Measurements from ENCODE around the gene SEPTIN5.
"Not testable (repeated sequence)": the region's sequence is repeated elsewhere in the genome, so short reads cannot be mapped to it uniquely, and the experiment has no call there.

Gene SEPTIN5

GRCh38 chr22:19674129-19674928 is 40.0 kb upstream of the SEPTIN5 start:
- Histone ChIP-seq H3K36me3 (ENCODE audit: control insufficient read depth, insufficient read depth, low read length) (no peaks in the 10 kb centered on the region), H3K9ac (ENCODE audit: low read length) (no peak overlapping the region), H3K4me1 (ENCODE audit: control insufficient read depth, insufficient read depth, low read length) (no peaks in the 10 kb centered on the region), H3K4me3 (ENCODE audit: low read length) (no peak overlapping the region), H3K27me3 (ENCODE audit: control insufficient read depth, insufficient read depth, low read length) (no peaks in the 10 kb centered on the region), H3K9me3 (ENCODE audit: control insufficient read depth, low read length) (no peaks in the 10 kb centered on the region)

DNA sequence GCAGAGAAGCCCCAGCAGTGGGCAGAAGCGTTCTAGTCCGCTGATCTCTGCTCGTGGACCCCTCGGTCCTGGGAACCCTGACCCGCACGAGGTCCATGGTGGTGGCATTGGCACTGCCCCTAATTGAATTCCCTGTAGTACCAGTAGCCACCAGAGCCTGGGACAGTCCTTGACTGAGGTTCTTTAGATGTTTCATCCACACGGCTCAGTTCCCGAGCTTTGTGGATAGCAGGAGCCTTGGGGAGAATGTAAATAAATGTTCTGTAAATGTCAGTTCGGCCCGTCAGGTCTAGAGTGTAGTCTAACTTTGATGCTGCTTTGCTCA is 39.4 kb upstream of the SEPTIN5 start:
- H3K9ac ChIP-seq (ENCODE audit: low read length) = no peak overlapping the region
- H3K4me3 ChIP-seq (ENCODE audit: low read length) = no peak overlapping the region
- H3K9me3 ChIP-seq (ENCODE audit: control insufficient read depth, low read length) = no peaks in the 10 kb centered on the region
- peaks cover under 1% of the 10 kb centered on the region for H3K27me3 ChIP-seq (ENCODE audit: control insufficient read depth, insufficient read depth, low read length)
- no peaks in the 10 kb centered on the region for H3K4me1 ChIP-seq (ENCODE audit: control insufficient read depth, insufficient read depth, low read length)
- H3K36me3 ChIP-seq (ENCODE audit: control insufficient read depth, insufficient read depth, low read length) = no peaks in the 10 kb centered on the region

GRCh38 chr22:19675428-19675827 is 38.9 kb upstream of the SEPTIN5 start:
- Histone ChIP-seq H3K27me3 (ENCODE audit: control insufficient read depth, insufficient read depth, low read length) (peaks cover 6% of the 10 kb centered on the region), H3K4me3 (ENCODE audit: low read length) (no peak overlapping the region), H3K36me3 (ENCODE audit: control insufficient read depth, insufficient read depth, low read length) (no peaks in the 10 kb centered on the region), H3K4me1 (ENCODE audit: control insufficient read depth, insufficient read depth, low read length) (no peaks in the 10 kb centered on the region), H3K9me3 (ENCODE audit: control insufficient read depth, low read length) (no peaks in the 10 kb centered on the region), H3K9ac (ENCODE audit: low read length) (no peak overlapping the region)

DNA sequence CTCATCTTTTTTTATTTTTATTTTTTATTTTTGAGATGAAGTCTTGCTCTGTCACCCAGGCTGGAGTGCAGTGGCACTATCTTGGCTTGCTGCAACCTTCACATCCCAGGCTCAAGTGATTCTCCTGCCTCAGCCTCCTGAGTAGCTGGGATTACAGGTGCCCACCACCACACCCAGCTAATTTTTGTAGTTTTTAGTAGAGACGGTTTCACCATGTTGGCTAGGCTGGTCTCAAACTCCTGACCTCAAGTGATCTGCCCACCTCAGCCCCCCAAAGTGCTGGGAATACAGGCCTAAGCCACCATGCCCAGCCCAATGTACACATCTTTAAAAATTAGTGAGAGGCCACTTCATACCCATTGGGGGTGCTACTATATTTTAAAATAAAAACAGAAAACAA is 37.9 kb upstream of the SEPTIN5 start:
- H3K9ac ChIP-seq (ENCODE audit: low read length); H3K4me1 ChIP-seq (ENCODE audit: control insufficient read depth, insufficient read depth, low read length); H3K27me3 ChIP-seq (ENCODE audit: control insufficient read depth, insufficient read depth, low read length); H3K36me3 ChIP-seq (ENCODE audit: control insufficient read depth, insufficient read depth, low read length); H3K9me3 ChIP-seq (ENCODE audit: control insufficient read depth, low read length); H3K4me3 ChIP-seq (ENCODE audit: low read length): not testable (repeated sequence)

GRCh38 chr22:19678949-19679521 is 35.3 kb upstream of the SEPTIN5 start:
- H3K4me1 ChIP-seq (ENCODE audit: control insufficient read depth, insufficient read depth, low read length) = no peaks in the 10 kb centered on the region
- no peak overlapping the region for H3K4me3 ChIP-seq (ENCODE audit: low read length)
- no peaks in the 10 kb centered on the region for H3K9me3 ChIP-seq (ENCODE audit: control insufficient read depth, low read length)
- H3K27me3 ChIP-seq (ENCODE audit: control insufficient read depth, insufficient read depth, low read length) = peaks cover 10% of the 10 kb centered on the region
- no peak overlapping the region for H3K9ac ChIP-seq (ENCODE audit: low read length)
- H3K36me3 ChIP-seq (ENCODE audit: control insufficient read depth, insufficient read depth, low read length) = no peaks in the 10 kb centered on the region

- Histone ChIP-seq H3K9ac (ENCODE audit: low read length) (no peak overlapping the region), H3K27me3 (ENCODE audit: control insufficient read depth, insufficient read depth, low read length) (peaks cover 10% of the 10 kb centered on the region)
Observed at GRCh38 chr22:19679522-19680101, 34.7 kb upstream of the SEPTIN5 start.

DNA sequence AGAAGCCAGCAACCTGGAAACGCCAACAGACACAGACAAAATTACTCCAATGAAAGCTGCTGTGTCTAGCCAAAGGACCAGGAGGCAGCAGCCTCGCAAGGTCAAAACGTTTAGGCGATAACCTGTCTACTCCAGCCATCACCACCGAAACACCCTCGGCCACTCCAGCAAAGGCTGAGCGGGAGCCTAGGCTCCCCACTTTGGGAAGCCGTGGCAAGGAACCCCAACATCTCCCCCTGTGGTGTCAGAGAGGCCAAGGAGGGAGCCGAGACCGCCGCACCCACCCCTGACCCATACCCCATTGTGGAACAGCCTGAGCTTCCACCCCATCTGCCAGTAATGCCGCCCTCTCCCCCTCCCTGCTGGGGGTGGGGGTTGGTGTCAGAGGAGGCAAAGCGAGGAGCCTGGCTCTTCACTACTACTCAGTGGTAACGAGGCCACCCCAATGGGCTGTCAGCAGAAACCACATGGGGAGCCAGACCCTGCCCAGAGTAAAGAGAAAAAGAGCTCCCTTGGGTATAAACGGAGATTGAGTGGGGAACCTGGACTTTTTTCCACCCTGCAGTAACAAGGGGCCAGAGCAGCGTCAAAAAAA is 33.9 kb upstream of the SEPTIN5 start:
- H3K9ac ChIP-seq (ENCODE audit: low read length) = no peak overlapping the region
- H3K9me3 ChIP-seq (ENCODE audit: control insufficient read depth, low read length) = no peaks in the 10 kb centered on the region
- no peaks in the 10 kb centered on the region for H3K4me1 ChIP-seq (ENCODE audit: control insufficient read depth, insufficient read depth, low read length)
- no peak overlapping the region for H3K4me3 ChIP-seq (ENCODE audit: low read length)
- H3K36me3 ChIP-seq (ENCODE audit: control insufficient read depth, insufficient read depth, low read length) = no peaks in the 10 kb centered on the region
- peaks cover 10% of the 10 kb centered on the region for H3K27me3 ChIP-seq (ENCODE audit: control insufficient read depth, insufficient read depth, low read length)

More at GRCh38 chr22:19679522-19680101, 34.7 kb upstream of the SEPTIN5 start:
- H3K4me1 ChIP-seq (ENCODE audit: control insufficient read depth, insufficient read depth, low read length) = no peaks in the 10 kb centered on the region
- no peaks in the 10 kb centered on the region for H3K36me3 ChIP-seq (ENCODE audit: control insufficient read depth, insufficient read depth, low read length)
- no peaks in the 10 kb centered on the region for H3K9me3 ChIP-seq (ENCODE audit: control insufficient read depth, low read length)
- no peak overlapping the region for H3K4me3 ChIP-seq (ENCODE audit: low read length)

DNA sequence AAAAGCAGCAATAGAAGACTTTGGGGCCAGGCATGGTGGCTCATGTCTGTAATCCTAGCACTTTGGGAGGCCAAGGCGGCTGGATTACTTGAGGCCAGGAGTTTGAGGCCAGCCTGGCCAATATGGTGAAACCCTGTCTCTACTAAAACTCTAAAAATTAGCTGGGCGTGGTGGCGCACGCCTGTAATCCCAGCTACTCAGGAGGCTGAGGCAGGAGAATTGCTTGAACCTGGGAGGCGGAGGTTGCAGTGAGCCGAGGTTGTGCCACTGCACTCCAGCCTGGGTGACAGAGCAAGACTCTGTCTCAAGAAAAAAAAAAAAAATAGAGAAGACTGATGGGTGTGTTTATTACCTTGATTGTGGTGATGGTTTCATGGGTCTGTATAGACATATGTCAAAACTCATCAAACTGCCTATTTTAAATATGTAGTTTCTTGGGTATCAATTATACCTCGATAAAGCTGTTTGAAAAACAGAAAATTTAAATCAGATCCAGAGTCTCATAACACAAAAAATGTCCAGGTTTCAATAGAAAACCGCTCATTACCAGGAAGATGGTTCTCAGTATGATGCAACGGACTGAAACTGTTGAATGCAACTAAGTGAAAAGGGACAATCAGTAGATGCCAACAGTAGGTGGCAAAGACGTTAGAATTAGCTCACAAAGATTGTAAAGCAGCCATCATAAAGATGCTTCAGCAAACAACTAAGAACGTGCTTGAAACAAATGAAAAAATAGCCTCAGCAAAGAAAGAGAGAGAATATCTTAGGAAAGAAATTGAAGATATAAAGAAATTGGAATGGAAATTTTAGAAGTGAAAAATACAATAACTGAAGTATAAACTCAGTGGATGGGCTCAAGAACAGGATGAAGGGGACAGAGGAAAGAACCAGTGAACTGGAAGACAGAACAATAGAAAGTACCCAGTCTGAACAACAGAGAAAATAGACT is 33.1 kb upstream of the SEPTIN5 start:
- no peaks in the 10 kb centered on the region for H3K9me3 ChIP-seq (ENCODE audit: control insufficient read depth, low read length)
- H3K9ac ChIP-seq (ENCODE audit: low read length) = no peak overlapping the region
- no peak overlapping the region for H3K4me3 ChIP-seq (ENCODE audit: low read length)
- no peaks in the 10 kb centered on the region for H3K36me3 ChIP-seq (ENCODE audit: control insufficient read depth, insufficient read depth, low read length)
- no peaks in the 10 kb centered on the region for H3K4me1 ChIP-seq (ENCODE audit: control insufficient read depth, insufficient read depth, low read length)
- peaks cover 10% of the 10 kb centered on the region for H3K27me3 ChIP-seq (ENCODE audit: control insufficient read depth, insufficient read depth, low read length)

DNA sequence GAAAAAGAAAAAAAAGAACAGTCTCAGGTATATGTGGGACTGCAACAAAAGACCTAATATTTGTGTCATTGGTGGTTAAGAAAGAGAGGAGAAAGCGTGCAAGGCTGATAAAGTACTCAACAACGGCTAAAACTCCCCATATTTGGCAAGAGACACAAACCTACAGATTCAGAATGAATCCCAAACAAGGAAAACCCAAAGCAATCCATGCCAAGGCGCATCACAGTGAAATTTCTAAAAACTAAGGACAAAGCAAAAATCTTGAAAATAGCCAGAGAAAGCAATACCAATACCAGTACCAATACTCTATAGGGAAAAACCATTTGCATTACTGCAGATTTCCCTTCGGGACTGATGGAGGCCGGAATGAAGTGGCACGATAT is 32.4 kb upstream of the SEPTIN5 start:
- Histone ChIP-seq H3K4me3 (ENCODE audit: low read length) (no peak overlapping the region), H3K36me3 (ENCODE audit: control insufficient read depth, insufficient read depth, low read length) (no peaks in the 10 kb centered on the region), H3K4me1 (ENCODE audit: control insufficient read depth, insufficient read depth, low read length) (no peaks in the 10 kb centered on the region), H3K9ac (ENCODE audit: low read length) (no peak overlapping the region), H3K27me3 (ENCODE audit: control insufficient read depth, insufficient read depth, low read length) (peaks cover 10% of the 10 kb centered on the region), H3K9me3 (ENCODE audit: control insufficient read depth, low read length) (no peaks in the 10 kb centered on the region)

DNA sequence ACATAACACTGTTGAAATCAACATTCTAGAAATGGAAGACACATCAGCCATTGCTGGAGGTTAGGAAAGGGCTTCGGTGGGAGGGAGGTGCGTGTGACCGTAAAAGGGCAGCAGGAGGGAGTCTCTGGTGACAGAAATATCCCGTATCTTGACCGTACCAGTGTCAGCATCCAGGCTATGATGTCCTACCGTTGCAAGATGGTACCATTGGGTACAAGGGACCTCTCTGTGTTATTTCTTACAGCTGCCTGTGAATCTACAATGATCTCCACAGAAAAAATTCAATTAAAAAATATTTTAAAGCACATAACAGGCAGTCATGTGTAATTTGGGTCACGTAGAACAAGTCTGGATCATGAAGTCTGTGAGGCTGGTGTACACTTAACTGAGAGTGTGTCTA is 27.4 kb upstream of the SEPTIN5 start:
- no peak overlapping the region for H3K9ac ChIP-seq (ENCODE audit: low read length)

GRCh38 chr22:19687561-19688300 is 26.6 kb upstream of the SEPTIN5 start:
- no peaks in the 10 kb centered on the region for H3K9me3 ChIP-seq (ENCODE audit: control insufficient read depth, low read length)
- H3K4me1 ChIP-seq (ENCODE audit: control insufficient read depth, insufficient read depth, low read length) = no peaks in the 10 kb centered on the region
- H3K27me3 ChIP-seq (ENCODE audit: control insufficient read depth, insufficient read depth, low read length) = peaks cover 17% of the 10 kb centered on the region
- no peak overlapping the region for H3K9ac ChIP-seq (ENCODE audit: low read length)
- no peak overlapping the region for H3K4me3 ChIP-seq (ENCODE audit: low read length)
- H3K36me3 ChIP-seq (ENCODE audit: control insufficient read depth, insufficient read depth, low read length) = no peaks in the 10 kb centered on the region

More for the DNA sequence above, 27.4 kb upstream of the SEPTIN5 start:
- no peaks in the 10 kb centered on the region for H3K36me3 ChIP-seq (ENCODE audit: control insufficient read depth, insufficient read depth, low read length)
- H3K4me1 ChIP-seq (ENCODE audit: control insufficient read depth, insufficient read depth, low read length) = no peaks in the 10 kb centered on the region
- H3K27me3 ChIP-seq (ENCODE audit: control insufficient read depth, insufficient read depth, low read length) = peaks cover 17% of the 10 kb centered on the region
- no peak overlapping the region for H3K4me3 ChIP-seq (ENCODE audit: low read length)
- no peaks in the 10 kb centered on the region for H3K9me3 ChIP-seq (ENCODE audit: control insufficient read depth, low read length)

All from mucosa of stomach (tissue), 1 donor.